ENCODE results near the gene TP73.
"Not testable (repeated sequence)": the region's sequence is repeated elsewhere in the genome, so short reads cannot be mapped to it uniquely, and the experiment has no call there.

The TP73 gene

DNA sequence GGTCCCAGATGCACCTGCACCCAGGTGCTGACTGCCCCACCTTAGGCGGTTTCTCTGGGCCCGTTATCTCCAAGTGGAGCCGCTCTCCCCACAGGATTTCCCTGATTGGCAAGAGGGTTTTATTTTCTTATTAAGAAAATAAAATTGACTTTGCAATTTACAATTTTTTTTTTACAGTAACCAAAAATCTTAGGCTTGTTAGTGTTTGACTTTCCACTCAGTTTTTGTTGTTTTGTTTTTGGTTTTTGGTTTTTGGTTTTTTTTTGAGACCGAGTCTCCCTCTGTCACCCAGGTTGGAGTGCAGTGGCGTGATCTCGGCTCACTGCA is 95.2 kb downstream of the TP73 start:
- H3K4me3 ChIP-seq (ENCODE audit: low read depth, low read length): peak overlapping the region; percentile 73
- TF ChIP-seq, protein P1, sequence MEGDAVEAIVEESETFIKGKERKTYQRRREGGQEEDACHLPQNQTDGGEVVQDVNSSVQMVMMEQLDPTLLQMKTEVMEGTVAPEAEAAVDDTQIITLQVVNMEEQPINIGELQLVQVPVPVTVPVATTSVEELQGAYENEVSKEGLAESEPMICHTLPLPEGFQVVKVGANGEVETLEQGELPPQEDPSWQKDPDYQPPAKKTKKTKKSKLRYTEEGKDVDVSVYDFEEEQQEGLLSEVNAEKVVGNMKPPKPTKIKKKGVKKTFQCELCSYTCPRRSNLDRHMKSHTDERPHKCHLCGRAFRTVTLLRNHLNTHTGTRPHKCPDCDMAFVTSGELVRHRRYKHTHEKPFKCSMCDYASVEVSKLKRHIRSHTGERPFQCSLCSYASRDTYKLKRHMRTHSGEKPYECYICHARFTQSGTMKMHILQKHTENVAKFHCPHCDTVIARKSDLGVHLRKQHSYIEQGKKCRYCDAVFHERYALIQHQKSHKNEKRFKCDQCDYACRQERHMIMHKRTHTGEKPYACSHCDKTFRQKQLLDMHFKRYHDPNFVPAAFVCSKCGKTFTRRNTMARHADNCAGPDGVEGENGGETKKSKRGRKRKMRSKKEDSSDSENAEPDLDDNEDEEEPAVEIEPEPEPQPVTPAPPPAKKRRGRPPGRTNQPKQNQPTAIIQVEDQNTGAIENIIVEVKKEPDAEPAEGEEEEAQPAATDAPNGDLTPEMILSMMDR (IDR thresholded peaks at IDR 0.05; ENCODE audit: low read depth, low read length, missing control alignments): no peak
- no peak for DNase-seq (ENCODE audit: low read depth)

DNA sequence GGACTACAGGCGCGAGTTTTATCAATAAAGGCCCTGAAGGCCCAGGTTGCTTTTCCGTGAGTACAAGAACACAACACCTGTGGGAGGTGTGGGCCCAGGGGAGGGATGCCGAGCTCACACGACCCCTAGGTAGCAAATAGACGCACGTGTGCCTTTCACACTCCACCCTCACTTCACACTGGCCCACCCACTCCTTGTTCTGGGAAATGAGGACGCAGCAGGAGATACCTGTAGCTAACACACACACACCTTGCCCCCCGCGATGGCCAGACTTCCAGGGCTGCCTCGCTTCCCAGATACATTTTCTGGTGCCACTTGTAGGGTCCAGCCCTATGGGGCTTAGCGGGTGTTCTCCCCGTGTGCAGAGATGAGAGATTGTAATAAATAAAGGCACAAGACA is 95.6 kb downstream of the TP73 start:
- TF ChIP-seq, protein P1 (IDR thresholded peaks at IDR 0.05; ENCODE audit: low read depth, low read length, missing control alignments): no peak
- DNase-seq (ENCODE audit: low read depth): no peak
- peak overlapping the region; percentile 73 for H3K4me3 ChIP-seq (ENCODE audit: low read depth, low read length)

DNA sequence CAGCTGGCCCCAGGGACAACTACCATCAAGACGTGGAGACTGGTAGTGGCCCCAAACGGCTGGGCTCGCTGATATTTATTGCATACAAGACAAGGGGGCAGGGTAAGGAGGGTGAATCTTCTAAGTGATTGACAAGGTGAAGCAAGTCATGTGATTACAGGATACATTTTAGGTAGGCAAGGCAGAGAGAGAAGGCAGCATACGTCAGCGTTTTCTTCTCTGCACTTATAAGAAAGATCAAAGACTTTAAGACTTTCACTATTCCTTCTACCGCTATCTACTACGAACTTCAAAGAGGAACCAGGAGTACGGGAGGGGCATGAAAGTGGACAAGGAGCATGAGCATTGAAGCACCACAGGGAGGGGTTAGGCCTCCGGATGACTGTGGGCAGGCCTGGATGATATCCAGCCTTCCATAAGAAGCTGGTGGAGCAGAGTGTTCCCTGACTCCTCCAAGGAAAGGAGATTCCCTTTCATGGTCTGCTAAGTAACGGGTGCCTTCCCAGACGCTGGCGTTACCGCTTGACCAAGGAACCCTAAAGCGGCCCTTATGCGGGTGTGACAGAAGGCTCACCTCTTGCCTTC is 96.1 kb downstream of the TP73 start:
- not testable (repeated sequence) for H3K4me3 ChIP-seq (ENCODE audit: low read depth, low read length); DNase-seq (ENCODE audit: low read depth)

GRCh38 chr1:3749512-3749911 is 97.2 kb downstream of the TP73 start:
- TF ChIP-seq, protein P1 (IDR thresholded peaks at IDR 0.05; ENCODE audit: low read depth, low read length, missing control alignments): no peak
- no peak overlapping the region for H3K4me3 ChIP-seq (ENCODE audit: low read depth, low read length)
- no peak for DNase-seq (ENCODE audit: low read depth)

- no peak overlapping the region for H3K4me3 ChIP-seq (ENCODE audit: low read depth, low read length)
- TF ChIP-seq, protein P1 (IDR thresholded peaks at IDR 0.05; ENCODE audit: low read depth, low read length, missing control alignments): no peak
- DNase-seq (ENCODE audit: low read depth): no peak
Observed at GRCh38 chr1:3750741-3751140, 98.4 kb downstream of the TP73 start.

- TF ChIP-seq, protein P1 (IDR thresholded peaks at IDR 0.05; ENCODE audit: low read depth, low read length, missing control alignments): no peak
- DNase-seq (ENCODE audit: low read depth): no peak
- H3K4me3 ChIP-seq (ENCODE audit: low read depth, low read length): no peak within 1 kb of the TSS
Observed at GRCh38 chr1:3752400-3752945, 100.2 kb downstream of the TP73 start, which contains the start of gene CCDC27. CCDC27 (plus strand) TSS chr1:3752450; CDS start chr1:3752482, 32 bp downstream.

GRCh38 chr1:3753656-3754454 is 101.5 kb downstream of the TP73 start:
- TF ChIP-seq, protein P1 (IDR thresholded peaks at IDR 0.05; ENCODE audit: low read depth, low read length, missing control alignments): no peak
- H3K4me3 ChIP-seq (ENCODE audit: low read depth, low read length): no peak overlapping the region
- DNase-seq (ENCODE audit: low read depth): no peak

Data from GM12864 (cell line).